ENCODE results near the gene MLXIPL. TPM values are rescaled to one million over a fixed set of nuclear protein-coding genes. Genes with fewer than 3 reads are reported as not detected.

The MLXIPL gene
- total RNA-seq, 2 donors from 2014 or later: 39.7 to 58.0 TPM

DNA sequence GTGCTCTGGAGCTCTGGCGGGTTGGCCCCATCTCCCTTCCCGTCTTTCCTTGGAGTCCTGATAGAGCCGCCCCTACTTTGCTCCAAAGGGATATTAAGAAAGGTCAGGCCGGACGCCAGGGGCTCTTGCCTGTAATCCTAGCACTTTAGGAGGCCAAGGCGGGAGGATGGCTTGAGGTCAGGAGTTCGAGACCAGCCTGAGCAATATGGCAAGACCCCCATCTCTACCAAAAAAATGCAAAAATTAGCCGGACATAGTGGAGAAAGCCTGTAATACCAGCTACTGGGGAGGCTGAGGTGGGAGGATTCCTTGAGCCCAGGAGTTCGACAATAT is 313 bp upstream of the MLXIPL start:
- H3K4me3 ChIP-seq (ENCODE audit: low read length): no peak overlapping the region

GRCh38 chr7:73622909-73623797 is 1.2 kb downstream of the MLXIPL start:
- no peaks in the 10 kb centered on the region for H3K9me3 Mint-ChIP-seq
- no peaks in the 10 kb centered on the region for H3K36me3 ChIP-seq (ENCODE audit: control insufficient read depth, insufficient read depth, low read length)
- TF ChIP-seq, protein P1, sequence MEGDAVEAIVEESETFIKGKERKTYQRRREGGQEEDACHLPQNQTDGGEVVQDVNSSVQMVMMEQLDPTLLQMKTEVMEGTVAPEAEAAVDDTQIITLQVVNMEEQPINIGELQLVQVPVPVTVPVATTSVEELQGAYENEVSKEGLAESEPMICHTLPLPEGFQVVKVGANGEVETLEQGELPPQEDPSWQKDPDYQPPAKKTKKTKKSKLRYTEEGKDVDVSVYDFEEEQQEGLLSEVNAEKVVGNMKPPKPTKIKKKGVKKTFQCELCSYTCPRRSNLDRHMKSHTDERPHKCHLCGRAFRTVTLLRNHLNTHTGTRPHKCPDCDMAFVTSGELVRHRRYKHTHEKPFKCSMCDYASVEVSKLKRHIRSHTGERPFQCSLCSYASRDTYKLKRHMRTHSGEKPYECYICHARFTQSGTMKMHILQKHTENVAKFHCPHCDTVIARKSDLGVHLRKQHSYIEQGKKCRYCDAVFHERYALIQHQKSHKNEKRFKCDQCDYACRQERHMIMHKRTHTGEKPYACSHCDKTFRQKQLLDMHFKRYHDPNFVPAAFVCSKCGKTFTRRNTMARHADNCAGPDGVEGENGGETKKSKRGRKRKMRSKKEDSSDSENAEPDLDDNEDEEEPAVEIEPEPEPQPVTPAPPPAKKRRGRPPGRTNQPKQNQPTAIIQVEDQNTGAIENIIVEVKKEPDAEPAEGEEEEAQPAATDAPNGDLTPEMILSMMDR (conservative IDR thresholded peaks at IDR 0.05): no peak
- peak overlapping the region; percentile 52 for H3K27ac Mint-ChIP-seq
- DNase-seq: peak; percentile 92
- H3K9me3 ChIP-seq (ENCODE audit: control insufficient read depth, low read length): no peaks in the 10 kb centered on the region
- peaks cover 51% of the 10 kb centered on the region for H3K27me3 Mint-ChIP-seq (ENCODE audit: insufficient read depth)
- no peak overlapping the region for H3K27ac ChIP-seq (ENCODE audit: low read depth, low read length)
- peaks cover 1% of the 10 kb centered on the region for H3K36me3 Mint-ChIP-seq (ENCODE audit: low read depth)
- H3K9ac ChIP-seq (ENCODE audit: extremely low read depth, low read length, poor library complexity, severe bottlenecking): no peak overlapping the region
- H3K27me3 ChIP-seq (ENCODE audit: control insufficient read depth, insufficient read depth, low read length, poor library complexity, severe bottlenecking): peaks cover 42% of the 10 kb centered on the region
- 3 to 4% methylated on average over 19 to 58 of the region's 58 CpGs for WGBS, 2 experiments (ENCODE audit: insufficient coverage in 1 of 2, insufficient read length in 1 of 2)
- peaks cover 4% of the 10 kb centered on the region for H3K4me1 Mint-ChIP-seq
- H3K4me3 Mint-ChIP-seq: peak overlapping the region; percentile 67
- peak overlapping the region; percentile 75 for H3K4me3 ChIP-seq (ENCODE audit: low read length)
- H3K4me1 ChIP-seq (ENCODE audit: control insufficient read depth, insufficient read depth, low read length): peaks cover 8% of the 10 kb centered on the region

More for the DNA sequence above, 313 bp upstream of the MLXIPL start:
- TF ChIP-seq, protein P1 (conservative IDR thresholded peaks at IDR 0.05): no peak
- Mint-ChIP-seq H3K27ac (no peak overlapping the region), H3K27me3 (ENCODE audit: insufficient read depth) (peaks cover 63% of the 10 kb centered on the region), H3K4me3 (peak overlapping the region; percentile 67), H3K4me1 (no peaks in the 10 kb centered on the region), H3K36me3 (ENCODE audit: low read depth) (peaks cover 1% of the 10 kb centered on the region), H3K9me3 (no peaks in the 10 kb centered on the region)
- H3K9me3 ChIP-seq (ENCODE audit: control insufficient read depth, low read length): no peaks in the 10 kb centered on the region
- H3K27ac ChIP-seq (ENCODE audit: low read depth, low read length): no peak overlapping the region
- peaks cover 4% of the 10 kb centered on the region for H3K4me1 ChIP-seq (ENCODE audit: control insufficient read depth, insufficient read depth, low read length)
- peaks cover 45% of the 10 kb centered on the region for H3K27me3 ChIP-seq (ENCODE audit: control insufficient read depth, insufficient read depth, low read length, poor library complexity, severe bottlenecking)
- H3K36me3 ChIP-seq (ENCODE audit: control insufficient read depth, insufficient read depth, low read length): no peaks in the 10 kb centered on the region
- no peak for DNase-seq
- 49 to 54% methylated on average over 6 to 9 of the region's 9 CpGs for WGBS, 2 experiments (ENCODE audit: insufficient coverage in 1 of 2, insufficient read length in 1 of 2)
- no peak overlapping the region for H3K9ac ChIP-seq (ENCODE audit: extremely low read depth, low read length, poor library complexity, severe bottlenecking)

- WGBS, 2 experiments (ENCODE audit: insufficient coverage in 1 of 2, insufficient read length in 1 of 2): 46 to 80% methylated on average over 1 to 2 of the region's 2 CpGs
- Mint-ChIP-seq H3K4me1 (peaks cover 4% of the 10 kb centered on the region), H3K27me3 (ENCODE audit: insufficient read depth) (peaks cover 45% of the 10 kb centered on the region), H3K9me3 (no peaks in the 10 kb centered on the region), H3K36me3 (ENCODE audit: low read depth) (peaks cover 1% of the 10 kb centered on the region), H3K27ac (no peak overlapping the region), H3K4me3 (peak overlapping the region; percentile 67)
- TF ChIP-seq, protein P1 (conservative IDR thresholded peaks at IDR 0.05): no peak
- Histone ChIP-seq H3K4me1 (ENCODE audit: control insufficient read depth, insufficient read depth, low read length) (peaks cover 8% of the 10 kb centered on the region), H3K36me3 (ENCODE audit: control insufficient read depth, insufficient read depth, low read length) (no peaks in the 10 kb centered on the region), H3K27me3 (ENCODE audit: control insufficient read depth, insufficient read depth, low read length, poor library complexity, severe bottlenecking) (peaks cover 35% of the 10 kb centered on the region), H3K4me3 (ENCODE audit: low read length) (peak overlapping the region; percentile 75), H3K9me3 (ENCODE audit: control insufficient read depth, low read length) (no peaks in the 10 kb centered on the region), H3K9ac (ENCODE audit: extremely low read depth, low read length, poor library complexity, severe bottlenecking) (no peak overlapping the region), H3K27ac (ENCODE audit: low read depth, low read length) (no peak overlapping the region)
- no peak for DNase-seq
Observed at GRCh38 chr7:73622527-73622908, 1.8 kb downstream of the MLXIPL start.
